ENCODE measurements around the gene LARP6. TPM values are rescaled to one million over a fixed set of nuclear protein-coding genes. Genes with fewer than 3 reads are reported as not detected.

Gene LARP6
- total and polyA plus RNA-seq, 2 of the 13 experiments (the other 11 are each of a cell fraction or from before 2014, with no cell fraction given) = 2.9 to 8.2 TPM

DNA sequence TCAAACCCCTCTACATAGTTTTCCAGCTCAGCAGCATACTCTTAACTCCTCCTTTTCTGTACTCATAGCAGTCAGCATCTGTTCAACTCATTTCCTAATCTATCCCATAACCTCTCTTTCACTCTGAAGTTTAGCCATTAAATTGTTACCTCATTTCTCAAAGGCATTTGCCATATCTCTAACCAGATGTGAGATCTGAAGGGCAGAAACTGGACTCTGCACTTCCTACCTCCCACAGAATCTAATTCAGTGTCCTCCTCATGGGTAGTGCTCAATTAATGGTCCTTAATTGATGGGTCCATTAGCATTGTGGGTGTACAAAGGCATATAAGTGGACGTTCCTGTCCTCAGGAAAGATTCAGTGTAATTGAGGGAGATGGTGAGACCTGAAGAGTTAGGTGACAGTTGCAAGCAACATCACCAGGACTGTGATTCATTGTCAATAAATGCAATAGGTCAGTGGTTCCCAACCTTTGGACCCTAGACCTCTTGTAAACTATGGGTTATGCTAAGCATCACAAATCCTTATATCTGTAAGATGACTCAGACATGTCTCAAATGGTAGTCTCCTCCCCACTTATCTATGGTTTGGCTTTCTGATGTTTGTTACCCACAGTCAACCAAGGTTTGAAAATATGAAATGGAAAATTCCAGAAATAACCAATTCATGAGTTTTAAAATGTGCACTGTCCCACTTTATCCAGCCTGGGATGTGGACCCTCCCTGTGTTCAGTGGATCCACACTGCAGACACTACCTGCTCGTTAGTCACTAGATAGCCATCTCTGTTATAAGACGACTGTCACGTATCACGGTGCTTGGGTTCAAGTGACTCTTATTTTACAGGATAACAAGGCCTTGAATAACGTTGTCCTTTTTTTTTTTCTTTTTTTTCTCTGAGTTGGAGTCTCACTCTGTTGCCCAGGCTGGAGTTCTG, 65.6 kb downstream of the LARP6 start (continued):
- TF ChIP-seq, protein P1, sequence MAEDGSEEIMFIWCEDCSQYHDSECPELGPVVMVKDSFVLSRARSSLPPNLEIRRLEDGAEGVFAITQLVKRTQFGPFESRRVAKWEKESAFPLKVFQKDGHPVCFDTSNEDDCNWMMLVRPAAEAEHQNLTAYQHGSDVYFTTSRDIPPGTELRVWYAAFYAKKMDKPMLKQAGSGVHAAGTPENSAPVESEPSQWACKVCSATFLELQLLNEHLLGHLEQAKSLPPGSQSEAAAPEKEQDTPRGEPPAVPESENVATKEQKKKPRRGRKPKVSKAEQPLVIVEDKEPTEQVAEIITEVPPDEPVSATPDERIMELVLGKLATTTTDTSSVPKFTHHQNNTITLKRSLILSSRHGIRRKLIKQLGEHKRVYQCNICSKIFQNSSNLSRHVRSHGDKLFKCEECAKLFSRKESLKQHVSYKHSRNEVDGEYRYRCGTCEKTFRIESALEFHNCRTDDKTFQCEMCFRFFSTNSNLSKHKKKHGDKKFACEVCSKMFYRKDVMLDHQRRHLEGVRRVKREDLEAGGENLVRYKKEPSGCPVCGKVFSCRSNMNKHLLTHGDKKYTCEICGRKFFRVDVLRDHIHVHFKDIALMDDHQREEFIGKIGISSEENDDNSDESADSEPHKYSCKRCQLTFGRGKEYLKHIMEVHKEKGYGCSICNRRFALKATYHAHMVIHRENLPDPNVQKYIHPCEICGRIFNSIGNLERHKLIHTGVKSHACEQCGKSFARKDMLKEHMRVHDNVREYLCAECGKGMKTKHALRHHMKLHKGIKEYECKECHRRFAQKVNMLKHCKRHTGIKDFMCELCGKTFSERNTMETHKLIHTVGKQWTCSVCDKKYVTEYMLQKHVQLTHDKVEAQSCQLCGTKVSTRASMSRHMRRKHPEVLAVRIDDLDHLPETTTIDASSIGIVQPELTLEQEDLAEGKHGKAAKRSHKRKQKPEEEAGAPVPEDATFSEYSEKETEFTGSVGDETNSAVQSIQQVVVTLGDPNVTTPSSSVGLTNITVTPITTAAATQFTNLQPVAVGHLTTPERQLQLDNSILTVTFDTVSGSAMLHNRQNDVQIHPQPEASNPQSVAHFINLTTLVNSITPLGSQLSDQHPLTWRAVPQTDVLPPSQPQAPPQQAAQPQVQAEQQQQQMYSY (CRISPR knock-in tag; IDR thresholded peaks at IDR 0.05) = no peak
- TF ChIP-seq ZUFSP (CRISPR knock-in tag; IDR thresholded peaks at IDR 0.05; ENCODE audit: borderline replicate concordance) (no peak), ZNF841 (CRISPR knock-in tag; IDR thresholded peaks at IDR 0.05; ENCODE audit: borderline replicate concordance) (no peak), ZNF431 (CRISPR knock-in tag; IDR thresholded peaks at IDR 0.05; ENCODE audit: borderline replicate concordance, low read depth) (no peak), HMGA1 (CRISPR knock-in tag; conservative IDR thresholded peaks at IDR 0.05) (no peak), ESRRA (CRISPR knock-in tag; IDR thresholded peaks at IDR 0.05; ENCODE audit: low read depth) (0 out of 2 replicates have a peak, but pooled peaks have one; percentile 21), ZNF660 (CRISPR knock-in tag; IDR thresholded peaks at IDR 0.05; ENCODE audit: borderline replicate concordance, low read depth) (no peak), NR2C2 (CRISPR knock-in tag; IDR thresholded peaks at IDR 0.05; ENCODE audit: borderline replicate concordance) (peak; percentile 57; the same call in 1 of the 2 replicates), ZNF430 (CRISPR knock-in tag; IDR thresholded peaks at IDR 0.05) (no peak), NR1H2 (CRISPR knock-in tag; IDR thresholded peaks at IDR 0.05; ENCODE audit: borderline replicate concordance, low read depth) (no peak), ZNF180 (CRISPR knock-in tag; IDR thresholded peaks at IDR 0.05; ENCODE audit: borderline replicate concordance, low read depth) (no peak), TGIF2 (CRISPR knock-in tag; IDR thresholded peaks at IDR 0.05) (0 out of 2 replicates have a peak, but pooled peaks have one; percentile 20)
- TF ChIP-seq, protein P2, sequence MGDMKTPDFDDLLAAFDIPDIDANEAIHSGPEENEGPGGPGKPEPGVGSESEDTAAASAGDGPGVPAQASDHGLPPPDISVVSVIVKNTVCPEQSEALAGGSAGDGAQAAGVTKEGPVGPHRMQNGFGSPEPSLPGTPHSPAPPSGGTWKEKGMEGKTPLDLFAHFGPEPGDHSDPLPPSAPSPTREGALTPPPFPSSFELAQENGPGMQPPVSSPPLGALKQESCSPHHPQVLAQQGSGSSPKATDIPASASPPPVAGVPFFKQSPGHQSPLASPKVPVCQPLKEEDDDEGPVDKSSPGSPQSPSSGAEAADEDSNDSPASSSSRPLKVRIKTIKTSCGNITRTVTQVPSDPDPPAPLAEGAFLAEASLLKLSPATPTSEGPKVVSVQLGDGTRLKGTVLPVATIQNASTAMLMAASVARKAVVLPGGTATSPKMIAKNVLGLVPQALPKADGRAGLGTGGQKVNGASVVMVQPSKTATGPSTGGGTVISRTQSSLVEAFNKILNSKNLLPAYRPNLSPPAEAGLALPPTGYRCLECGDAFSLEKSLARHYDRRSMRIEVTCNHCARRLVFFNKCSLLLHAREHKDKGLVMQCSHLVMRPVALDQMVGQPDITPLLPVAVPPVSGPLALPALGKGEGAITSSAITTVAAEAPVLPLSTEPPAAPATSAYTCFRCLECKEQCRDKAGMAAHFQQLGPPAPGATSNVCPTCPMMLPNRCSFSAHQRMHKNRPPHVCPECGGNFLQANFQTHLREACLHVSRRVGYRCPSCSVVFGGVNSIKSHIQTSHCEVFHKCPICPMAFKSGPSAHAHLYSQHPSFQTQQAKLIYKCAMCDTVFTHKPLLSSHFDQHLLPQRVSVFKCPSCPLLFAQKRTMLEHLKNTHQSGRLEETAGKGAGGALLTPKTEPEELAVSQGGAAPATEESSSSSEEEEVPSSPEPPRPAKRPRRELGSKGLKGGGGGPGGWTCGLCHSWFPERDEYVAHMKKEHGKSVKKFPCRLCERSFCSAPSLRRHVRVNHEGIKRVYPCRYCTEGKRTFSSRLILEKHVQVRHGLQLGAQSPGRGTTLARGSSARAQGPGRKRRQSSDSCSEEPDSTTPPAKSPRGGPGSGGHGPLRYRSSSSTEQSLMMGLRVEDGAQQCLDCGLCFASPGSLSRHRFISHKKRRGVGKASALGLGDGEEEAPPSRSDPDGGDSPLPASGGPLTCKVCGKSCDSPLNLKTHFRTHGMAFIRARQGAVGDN (CRISPR knock-in tag; IDR thresholded peaks at IDR 0.05) = no peak
- TF ChIP-seq, protein P3, sequence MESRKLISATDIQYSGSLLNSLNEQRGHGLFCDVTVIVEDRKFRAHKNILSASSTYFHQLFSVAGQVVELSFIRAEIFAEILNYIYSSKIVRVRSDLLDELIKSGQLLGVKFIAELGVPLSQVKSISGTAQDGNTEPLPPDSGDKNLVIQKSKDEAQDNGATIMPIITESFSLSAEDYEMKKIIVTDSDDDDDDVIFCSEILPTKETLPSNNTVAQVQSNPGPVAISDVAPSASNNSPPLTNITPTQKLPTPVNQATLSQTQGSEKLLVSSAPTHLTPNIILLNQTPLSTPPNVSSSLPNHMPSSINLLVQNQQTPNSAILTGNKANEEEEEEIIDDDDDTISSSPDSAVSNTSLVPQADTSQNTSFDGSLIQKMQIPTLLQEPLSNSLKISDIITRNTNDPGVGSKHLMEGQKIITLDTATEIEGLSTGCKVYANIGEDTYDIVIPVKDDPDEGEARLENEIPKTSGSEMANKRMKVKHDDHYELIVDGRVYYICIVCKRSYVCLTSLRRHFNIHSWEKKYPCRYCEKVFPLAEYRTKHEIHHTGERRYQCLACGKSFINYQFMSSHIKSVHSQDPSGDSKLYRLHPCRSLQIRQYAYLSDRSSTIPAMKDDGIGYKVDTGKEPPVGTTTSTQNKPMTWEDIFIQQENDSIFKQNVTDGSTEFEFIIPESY (CRISPR knock-in tag; IDR thresholded peaks at IDR 0.05) = no peak
